ENCODE measurements around the gene LRRFIP2. TPM values are rescaled to one million over a fixed set of nuclear protein-coding genes. Genes with fewer than 3 reads are reported as not detected.
"Not testable (repeated sequence)": the region's sequence is repeated elsewhere in the genome, so short reads cannot be mapped to it uniquely, and the experiment has no call there.

Gene LRRFIP2
- total RNA-seq, 4 donors from 2014 or later = 152 to 166 (median 152) TPM

DNA sequence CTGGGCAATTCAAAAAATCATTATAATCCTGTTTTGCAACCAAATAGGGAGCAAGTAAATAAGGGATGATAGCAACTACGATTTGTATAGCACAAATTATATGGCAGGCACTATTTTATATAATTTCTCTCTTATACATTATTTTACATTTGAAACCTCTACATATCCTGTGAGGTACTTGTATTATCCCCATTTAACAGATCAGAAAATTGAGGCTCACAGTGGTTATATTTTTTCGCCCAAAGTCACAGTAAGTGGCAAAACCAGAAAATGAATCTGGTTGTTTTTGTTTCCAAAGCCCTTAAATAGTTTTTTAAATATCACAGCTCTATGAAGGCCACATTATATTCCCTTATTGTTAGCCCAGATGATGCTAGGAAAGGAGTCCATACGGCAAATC lies 106.8 kb downstream of the LRRFIP2 start:
- no peaks in the 10 kb centered on the region for H3K4me1 ChIP-seq
- H3K27me3 ChIP-seq = no peaks in the 10 kb centered on the region
- H3K9me3 ChIP-seq = no peaks in the 10 kb centered on the region
- H3K27ac ChIP-seq = no peak overlapping the region
- TF ChIP-seq, protein P1, sequence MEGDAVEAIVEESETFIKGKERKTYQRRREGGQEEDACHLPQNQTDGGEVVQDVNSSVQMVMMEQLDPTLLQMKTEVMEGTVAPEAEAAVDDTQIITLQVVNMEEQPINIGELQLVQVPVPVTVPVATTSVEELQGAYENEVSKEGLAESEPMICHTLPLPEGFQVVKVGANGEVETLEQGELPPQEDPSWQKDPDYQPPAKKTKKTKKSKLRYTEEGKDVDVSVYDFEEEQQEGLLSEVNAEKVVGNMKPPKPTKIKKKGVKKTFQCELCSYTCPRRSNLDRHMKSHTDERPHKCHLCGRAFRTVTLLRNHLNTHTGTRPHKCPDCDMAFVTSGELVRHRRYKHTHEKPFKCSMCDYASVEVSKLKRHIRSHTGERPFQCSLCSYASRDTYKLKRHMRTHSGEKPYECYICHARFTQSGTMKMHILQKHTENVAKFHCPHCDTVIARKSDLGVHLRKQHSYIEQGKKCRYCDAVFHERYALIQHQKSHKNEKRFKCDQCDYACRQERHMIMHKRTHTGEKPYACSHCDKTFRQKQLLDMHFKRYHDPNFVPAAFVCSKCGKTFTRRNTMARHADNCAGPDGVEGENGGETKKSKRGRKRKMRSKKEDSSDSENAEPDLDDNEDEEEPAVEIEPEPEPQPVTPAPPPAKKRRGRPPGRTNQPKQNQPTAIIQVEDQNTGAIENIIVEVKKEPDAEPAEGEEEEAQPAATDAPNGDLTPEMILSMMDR (IDR thresholded peaks at IDR 0.05) = no peak
- no peak for TF ChIP-seq POLR2A (IDR thresholded peaks at IDR 0.05)
- H3K36me3 ChIP-seq = peaks cover 0 to 51% (median 0%) of the 10 kb centered on the region in 3 donors
- DNase-seq = no peak
- no peak overlapping the region for H3K4me3 ChIP-seq

GRCh38 chr3:37064747-37065146 lies 109.6 kb downstream of the LRRFIP2 start:
- TF ChIP-seq, protein P1 (IDR thresholded peaks at IDR 0.05) = no peak
- no peak for TF ChIP-seq POLR2A (IDR thresholded peaks at IDR 0.05)
- DNase-seq = no peak
- Histone ChIP-seq H3K9me3 (no peaks in the 10 kb centered on the region), H3K4me1 (no peaks in the 10 kb centered on the region), H3K4me3 (no peak overlapping the region), H3K27me3 (no peaks in the 10 kb centered on the region), H3K27ac (no peak overlapping the region), H3K36me3 (peaks cover 0 to 66% (median 0%) of the 10 kb centered on the region in 3 donors)

GRCh38 chr3:37058117-37058516 lies 116.3 kb downstream of the LRRFIP2 start:
- Histone ChIP-seq H3K36me3 (peaks cover 0 to 91% (median 0%) of the 10 kb centered on the region in 3 donors), H3K4me3 (no peak overlapping the region), H3K27ac (no peak overlapping the region), H3K4me1 (peaks cover 0 to 4% (median 0%) of the 10 kb centered on the region in 4 donors), H3K9me3 (no peaks in the 10 kb centered on the region), H3K27me3 (no peaks in the 10 kb centered on the region)
- no peak for TF ChIP-seq POLR2A (IDR thresholded peaks at IDR 0.05)
- TF ChIP-seq, protein P1 (IDR thresholded peaks at IDR 0.05) = no peak
- no peak for DNase-seq

- DNase-seq = no peak
- no peaks in the 10 kb centered on the region for H3K27me3 ChIP-seq
- TF ChIP-seq, protein P1 (IDR thresholded peaks at IDR 0.05) = no peak
- H3K27ac ChIP-seq = no peak overlapping the region
- H3K4me3 ChIP-seq = no peak overlapping the region
- H3K9me3 ChIP-seq = no peaks in the 10 kb centered on the region
- peaks cover 0 to 91% (median 0%) of the 10 kb centered on the region in 3 donors for H3K36me3 ChIP-seq
- peaks cover 0 to 4% (median 0%) of the 10 kb centered on the region in 4 donors for H3K4me1 ChIP-seq
Measured at GRCh38 chr3:37056826-37057225, 117.6 kb downstream of the LRRFIP2 start.

DNA sequence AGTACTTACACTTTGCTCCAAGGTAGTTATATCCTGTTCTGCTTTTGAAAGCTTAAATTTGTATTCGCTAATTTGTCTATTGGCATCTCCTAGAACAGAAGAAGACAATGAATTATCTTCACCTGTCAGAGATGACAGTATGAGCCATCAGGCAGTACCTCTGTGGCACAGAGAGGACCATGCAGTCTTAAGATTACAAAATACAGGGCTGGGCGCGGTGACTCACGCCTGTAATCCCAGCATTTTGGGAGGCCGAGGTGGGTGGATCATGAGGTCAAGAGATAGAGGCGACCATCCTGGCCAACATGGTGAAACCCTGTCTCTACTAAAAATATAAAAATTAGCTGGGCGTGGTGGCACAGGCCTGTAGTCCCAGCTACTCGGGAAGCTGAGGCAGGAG lies 119.3 kb downstream of the LRRFIP2 start:
- H3K27me3 ChIP-seq, H3K4me1 ChIP-seq: not testable (repeated sequence)
- H3K27ac ChIP-seq = peak overlapping the region in 1 of 4 donors; percentile 2

GRCh38 chr3:37054370-37054769 lies 120.0 kb downstream of the LRRFIP2 start:
- TF ChIP-seq, protein P1 (IDR thresholded peaks at IDR 0.05) = no peak
- no peak for TF ChIP-seq POLR2A (IDR thresholded peaks at IDR 0.05)
- H3K4me1 ChIP-seq = peaks cover 0 to 4% (median 0%) of the 10 kb centered on the region in 4 donors
- no peak for DNase-seq
- H3K27ac ChIP-seq = peak overlapping the region in 2 of 4 donors; percentile 2 to 5
- no peaks in the 10 kb centered on the region for H3K9me3 ChIP-seq
- no peaks in the 10 kb centered on the region for H3K27me3 ChIP-seq
- H3K36me3 ChIP-seq = peaks cover 0 to 91% (median 0%) of the 10 kb centered on the region in 3 donors
- H3K4me3 ChIP-seq = no peak overlapping the region

More for the DNA sequence above, 119.3 kb downstream of the LRRFIP2 start:
- not testable (repeated sequence) for DNase-seq, H3K9me3 ChIP-seq, H3K4me3 ChIP-seq
- H3K36me3 ChIP-seq = peaks cover 0 to 91% (median 0%) of the 10 kb centered on the region in 3 donors
